GM12878 (cell line): ENCODE data around the gene BMPR2. TPM values are rescaled to one million over a fixed set of nuclear protein-coding genes. Genes with fewer than 3 reads are reported as not detected.
A peak's percentile ranks its signal among the peaks of the same experiment; 100 is the strongest.

ENCODE experiments used
- ATAC-seq: fragments of 200-7000 bp; cut with Tn5 transposase; 3 replicates; pipeline ENCODE4 v1.9.1; 2020; ENCODE audit warnings: mild to moderate bottlenecking, moderate library complexity
- BruUV-seq: library from RNA; stranded (reverse); fragments of 400-500 nt; replicated peaks from 2 replicates; lab custom pipeline; 2021; lab: Mats Ljungman, UMichigan
- CTCF ChIA-PET: fragments of 300-600 bp; sonication (Branson Sonifier 250); formaldehyde crosslinking; extraction: SDS; loops from one replicate; lab custom pipeline; 2021; ENCODE audit warnings: inconsistent platforms; lab: Yijun Ruan, JAX
- POLR2A ChIA-PET: fragments of 350-600 bp; formaldehyde crosslinking; extraction: SDS; loops from one replicate; lab custom pipeline; 2021; ENCODE audit warnings: inconsistent platforms; lab: Charles Lee
- RAD21 ChIA-PET: fragments of 300-600 bp; sonication (Branson Sonifier 250); formaldehyde crosslinking; loops from one replicate; lab custom pipeline; 2023; ENCODE audit warnings: antibody characterized with exemption; ENCODE audit not compliant: unreplicated experiment; lab: Charles Lee
- SMC1A ChIA-PET: fragments of 300-600 bp; sonication (Branson Sonifier 250); formaldehyde crosslinking; loops from one replicate; lab custom pipeline; 2023; ENCODE audit not compliant: unreplicated experiment, uncharacterized antibody; lab: Charles Lee
- DNase-seq: peaks from one replicate; pipeline ENCODE4 v3.0.0-alpha.2; 2011; ENCODE audit warnings: low read depth, low spot score
- FAIRE-seq: peaks from 3 replicates; lab custom pipeline; 2011; peaks lifted over from hg19 to GRCh38; lab: Jason Lieb, UNC
- H2AFZ ChIP-seq: 2 replicates; pipeline ENCODE4 v1.6.0; 2011; ENCODE audit warnings: low read depth, low read length, control low read depth; ENCODE audit not compliant: control insufficient read depth
- H3K27ac ChIP-seq: 2 replicates; pipeline ENCODE4 v1.5.1; 2011; ENCODE audit warnings: control low read depth; ENCODE audit not compliant: control insufficient read depth, insufficient read depth
- H3K27me3 ChIP-seq, 2 experiments: replicated peaks in 1 of 2; 2 replicates each; pipeline versions ENCODE4 v1.6.0 to v1.6.1; 2011; ENCODE audit warnings: low read length in 1 of 2; ENCODE audit not compliant: control insufficient read depth in 2 of 2, insufficient read depth in 2 of 2
- H3K36me3 ChIP-seq, 2 experiments: 2 replicates each; pipeline ENCODE4 v1.5.1; 2011; ENCODE audit warnings: low read length in 1 of 2; ENCODE audit not compliant: control insufficient read depth in 2 of 2, insufficient read depth in 2 of 2
- H3K4me1 ChIP-seq: 2 replicates; pipeline ENCODE4 v1.6.1; 2011; ENCODE audit warnings: mild to moderate bottlenecking, low read length, moderate library complexity, mixed read lengths; ENCODE audit not compliant: control insufficient read depth, insufficient read depth
- H3K4me2 ChIP-seq: 2 replicates; pipeline ENCODE4 v1.6.0; 2011; ENCODE audit warnings: control low read depth; ENCODE audit not compliant: control insufficient read depth, insufficient read depth
- H3K4me3 ChIP-seq: fragments of 200-600 bp; sonication (generic); 2 replicates; pipeline ENCODE4 v1.5.1; 2016
- H3K79me2 ChIP-seq: 2 replicates; pipeline ENCODE4 v1.6.0; 2011; ENCODE audit warnings: low read length; ENCODE audit not compliant: control insufficient read depth, insufficient read depth
- H3K9ac ChIP-seq: 2 replicates; pipeline ENCODE4 v1.8.0; 2011; ENCODE audit warnings: low read length, control low read depth, mixed read lengths; ENCODE audit not compliant: control insufficient read depth, insufficient read depth
- H3K9me3 ChIP-seq: replicated peaks from 3 replicates; pipeline ENCODE4 v1.5.1; 2011; ENCODE audit warnings: mild to moderate bottlenecking, low read length; ENCODE audit not compliant: control insufficient read depth, insufficient read depth
- H4K20me1 ChIP-seq: 2 replicates; pipeline ENCODE4 v1.6.0; 2011; ENCODE audit not compliant: control insufficient read depth, insufficient read depth
- BCL3 ChIP-seq: IDR thresholded peaks from 2 replicates; pipeline ENCODE4 v1.6.1; 2011; ENCODE audit warnings: borderline replicate concordance, low read depth, mild to moderate bottlenecking, moderate library complexity, low read length; ENCODE audit not compliant: insufficient read depth, poor library complexity, severe bottlenecking
- CHD2 ChIP-seq: IDR thresholded peaks from 2 replicates; pipeline ENCODE4 v1.6.1; 2011; ENCODE audit warnings: low read depth, low read length, improper control_type of control experiment, borderline replicate concordance
- ESRRA ChIP-seq: IDR thresholded peaks from 2 replicates; pipeline ENCODE4 v1.6.1; 2012; ENCODE audit warnings: mild to moderate bottlenecking, low read length, improper control_type of control experiment
- EZH2 ChIP-seq: IDR thresholded peaks from 2 replicates; pipeline ENCODE4 v1.6.1; 2012; ENCODE audit warnings: low read depth, mild to moderate bottlenecking, control low read depth, inconsistent platforms, low read length, borderline replicate concordance; ENCODE audit not compliant: control insufficient read depth
- HCFC1 ChIP-seq: fragments of 150-350 bp; IDR thresholded peaks from 2 replicates; pipeline ENCODE4 v1.6.1; 2014; ENCODE audit warnings: low read length
- RELA ChIP-seq: fragments of 450-650 bp; IDR thresholded peaks from 2 replicates; pipeline ENCODE4 v1.8.0; 2014; ENCODE audit warnings: borderline replicate concordance; ENCODE audit not compliant: partially characterized antibody
- TCF12 ChIP-seq: IDR thresholded peaks from 2 replicates; pipeline ENCODE4 v1.6.1; 2011; ENCODE audit warnings: low read depth, mild to moderate bottlenecking, low read length
- WGBS: methylation state at CpG from one replicate; pipeline ENCODE4 v1.1.6; 2016; ENCODE audit warnings: low lambda C conversion rate; ENCODE audit not compliant: insufficient replicate concordance, insufficient coverage; ENCODE audit errors: missing lambda C conversion rate; 5-methylcytosine and 5-hydroxymethylcytosine counted together
- in situ Hi-C: fragments of 300-500 bp; cut with MboI; formaldehyde crosslinking; loops from 9 replicates; pipeline ENCODE4 v1.14.3; 2018; ENCODE audit warnings: mixed read lengths
- intact Hi-C: fragments of 100-400 bp; cut with micrococcal nuclease; formaldehyde crosslinking; loops from one replicate; pipeline ENCODE4 v1.14.2; 2022; ENCODE audit not compliant: unreplicated experiment
- polyA plus RNA-seq, 11 experiments: library from polyadenylated mRNA; depleted of rRNA in 4 of 11; unstranded in 6 of 11; stranded (reverse) in 5 of 11; fragments of >200 nt; fragmentation: Nextera tagmentation in 4 of 11; fragmentation: Illumina TruSeq in 1 of 11; extraction: Ambion mirVana in 4 of 11; extraction: Trizol in 1 of 11; gene quantifications; 1 replicate in 1 of 11; 2 replicates in 10 of 11; pipeline versions ENCODE4 v1.2.1 to v1.2.3, GENCODE V29; 2011 to 2016; ENCODE audit warnings: inconsistent platforms in 2 of 11, missing spikeins in 2 of 11, low read depth in 1 of 11
- total RNA-seq, 4 experiments: library from RNA; depleted of rRNA in 3 of 4; stranded (reverse); fragments of >200 nt in 3 of 4; fragmentation: Illumina TruSeq in 1 of 4; extraction: Trizol in 1 of 4; gene quantifications; 2 replicates each; pipeline versions ENCODE4 v1.2.1 to v1.2.3, GENCODE V29; 2013 to 2021
- TF ChIP-seq, protein P1 (sequence below): fragments of 450-650 bp; IDR thresholded peaks from 2 replicates; pipeline ENCODE4 v1.6.1; 2016; ENCODE audit warnings: mild to moderate bottlenecking
- TF ChIP-seq, protein P2 (sequence below): fragments of 450-650 bp; conservative IDR thresholded peaks from 2 replicates; pipeline ENCODE4 v1.6.1; 2017; ENCODE audit warnings: mild to moderate bottlenecking, moderate library complexity
- TF ChIP-seq, protein P3 (sequence below): IDR thresholded peaks from 2 replicates; pipeline ENCODE4 v1.6.1; 2012; ENCODE audit warnings: low read depth, low read length, improper control_type of control experiment

Gene BMPR2
- total and polyA plus RNA-seq, 10 of the 15 experiments (the other 5 are each of a cell fraction or from before 2014, with no cell fraction given): 2.4 to 33.0 (median 7.1) TPM

DNA sequence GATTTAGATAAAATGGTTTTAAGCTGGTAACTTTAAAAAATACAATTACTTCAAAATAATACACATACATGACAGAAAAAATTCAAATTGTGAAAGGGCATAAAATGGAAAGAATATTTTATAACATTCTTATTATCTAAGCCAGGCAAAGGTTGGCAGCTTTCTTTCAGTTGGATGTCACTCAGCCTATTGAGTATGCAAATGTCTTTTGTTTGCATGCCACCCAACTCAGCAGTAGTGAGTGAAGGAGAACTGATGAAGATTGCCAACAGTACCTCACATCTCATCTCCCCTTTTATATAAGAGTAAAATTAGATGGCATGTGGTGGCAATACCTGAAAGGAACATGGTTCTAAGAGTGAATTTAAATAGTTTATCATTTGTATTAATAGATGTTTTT lies 24.8 kb downstream of the BMPR2 start:
- ChIA-PET RAD21 (no interaction called here), SMC1A (interaction anchor here (1.0 kb wide), 1 partner anchor 80 kb away, joined by 3 read pairs; no protein-coding TSS in a partner anchor), POLR2A (no interaction called here), CTCF (no interaction called here)
- intact Hi-C loops (no loop called here), in situ Hi-C loops (no loop called here)
- no peak for FAIRE-seq
- Histone ChIP-seq H3K4me1 (peaks cover 4% of the 10 kb centered on the region), H3K27me3 (no peaks in the 10 kb centered on the region), H3K27ac (no peak overlapping the region), H3K9ac (no peak overlapping the region), H3K9me3 (no peaks in the 10 kb centered on the region; the same call in 2 of the 3 replicates), H3K36me3 (no peaks in the 10 kb centered on the region), H3K79me2 (peaks cover 5% of the 10 kb centered on the region), H3K4me3 (no peak overlapping the region), H2AFZ (no peak overlapping the region), H4K20me1 (no peaks in the 10 kb centered on the region), H3K4me2 (no peak overlapping the region)
- ATAC-seq: peak; percentile 57
- no peak for DNase-seq
- TF ChIP-seq, protein P1, sequence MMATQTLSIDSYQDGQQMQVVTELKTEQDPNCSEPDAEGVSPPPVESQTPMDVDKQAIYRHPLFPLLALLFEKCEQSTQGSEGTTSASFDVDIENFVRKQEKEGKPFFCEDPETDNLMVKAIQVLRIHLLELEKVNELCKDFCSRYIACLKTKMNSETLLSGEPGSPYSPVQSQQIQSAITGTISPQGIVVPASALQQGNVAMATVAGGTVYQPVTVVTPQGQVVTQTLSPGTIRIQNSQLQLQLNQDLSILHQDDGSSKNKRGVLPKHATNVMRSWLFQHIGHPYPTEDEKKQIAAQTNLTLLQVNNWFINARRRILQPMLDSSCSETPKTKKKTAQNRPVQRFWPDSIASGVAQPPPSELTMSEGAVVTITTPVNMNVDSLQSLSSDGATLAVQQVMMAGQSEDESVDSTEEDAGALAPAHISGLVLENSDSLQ: peak; percentile 39; the same call in 1 of the 2 replicates
- no peak for TF ChIP-seq ESRRA
- TF ChIP-seq, protein P2, sequence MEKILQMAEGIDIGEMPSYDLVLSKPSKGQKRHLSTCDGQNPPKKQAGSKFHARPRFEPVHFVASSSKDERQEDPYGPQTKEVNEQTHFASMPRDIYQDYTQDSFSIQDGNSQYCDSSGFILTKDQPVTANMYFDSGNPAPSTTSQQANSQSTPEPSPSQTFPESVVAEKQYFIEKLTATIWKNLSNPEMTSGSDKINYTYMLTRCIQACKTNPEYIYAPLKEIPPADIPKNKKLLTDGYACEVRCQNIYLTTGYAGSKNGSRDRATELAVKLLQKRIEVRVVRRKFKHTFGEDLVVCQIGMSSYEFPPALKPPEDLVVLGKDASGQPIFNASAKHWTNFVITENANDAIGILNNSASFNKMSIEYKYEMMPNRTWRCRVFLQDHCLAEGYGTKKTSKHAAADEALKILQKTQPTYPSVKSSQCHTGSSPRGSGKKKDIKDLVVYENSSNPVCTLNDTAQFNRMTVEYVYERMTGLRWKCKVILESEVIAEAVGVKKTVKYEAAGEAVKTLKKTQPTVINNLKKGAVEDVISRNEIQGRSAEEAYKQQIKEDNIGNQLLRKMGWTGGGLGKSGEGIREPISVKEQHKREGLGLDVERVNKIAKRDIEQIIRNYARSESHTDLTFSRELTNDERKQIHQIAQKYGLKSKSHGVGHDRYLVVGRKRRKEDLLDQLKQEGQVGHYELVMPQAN: no peak
- no TSS peak for BruUV-seq

DNA sequence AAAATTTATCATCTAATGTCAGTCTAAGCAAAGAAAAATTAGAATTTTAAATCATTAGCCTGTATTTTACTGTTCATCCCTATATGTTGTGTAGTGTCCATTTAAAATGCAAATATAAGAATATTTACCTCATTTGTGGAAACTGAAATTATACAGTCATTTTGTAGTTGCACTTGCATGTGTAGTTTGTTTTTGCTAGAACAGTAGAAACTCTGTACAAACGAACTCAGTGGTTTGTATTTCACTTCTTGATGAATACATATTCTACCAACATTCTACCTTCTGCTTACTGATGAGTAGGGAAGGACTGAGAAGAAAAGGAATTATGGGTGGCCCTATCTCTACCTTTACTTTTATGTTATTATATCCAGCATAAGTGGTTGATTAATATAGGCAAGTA lies 29.7 kb downstream of the BMPR2 start:
- no peak for FAIRE-seq
- H3K9ac ChIP-seq: no peak overlapping the region
- DNase-seq: no peak
- 7% methylated on average over 1 of the region's 1 CpG for WGBS
- BruUV-seq: no TSS peak
- TF ChIP-seq TCF12 (no peak), EZH2 (no peak), BCL3 (no peak), CHD2 (no peak), ESRRA (no peak), HCFC1 (no peak), RELA (no peak)
- TF ChIP-seq, protein P3, sequence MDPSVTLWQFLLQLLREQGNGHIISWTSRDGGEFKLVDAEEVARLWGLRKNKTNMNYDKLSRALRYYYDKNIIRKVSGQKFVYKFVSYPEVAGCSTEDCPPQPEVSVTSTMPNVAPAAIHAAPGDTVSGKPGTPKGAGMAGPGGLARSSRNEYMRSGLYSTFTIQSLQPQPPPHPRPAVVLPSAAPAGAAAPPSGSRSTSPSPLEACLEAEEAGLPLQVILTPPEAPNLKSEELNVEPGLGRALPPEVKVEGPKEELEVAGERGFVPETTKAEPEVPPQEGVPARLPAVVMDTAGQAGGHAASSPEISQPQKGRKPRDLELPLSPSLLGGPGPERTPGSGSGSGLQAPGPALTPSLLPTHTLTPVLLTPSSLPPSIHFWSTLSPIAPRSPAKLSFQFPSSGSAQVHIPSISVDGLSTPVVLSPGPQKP: no peak
- TF ChIP-seq, all 136 proteins: peak for 0
- Histone ChIP-seq H3K4me1 (peaks cover 6% of the 10 kb centered on the region), H3K4me3 (no peak overlapping the region), H3K4me2 (no peak overlapping the region), H3K9me3 (no peaks in the 10 kb centered on the region; the same call in 2 of the 3 replicates), H3K27ac (no peak overlapping the region), H4K20me1 (no peaks in the 10 kb centered on the region), H2AFZ (no peak overlapping the region), H3K79me2 (peaks cover 11% of the 10 kb centered on the region), H3K27me3 (no peaks in the 10 kb centered on the region), H3K36me3 (no peaks in the 10 kb centered on the region)
- in situ Hi-C loops (no loop called here), intact Hi-C loops (no loop called here)
- ChIA-PET SMC1A (no interaction called here), CTCF (no interaction called here), RAD21 (no interaction called here), POLR2A (no interaction called here)
- ATAC-seq: peak; percentile 53
